Cardiac muscle cell (in vitro differentiated cells and primary cell): ENCODE data around the gene FBXO8. TPM values are rescaled to one million over a fixed set of nuclear protein-coding genes. Genes with fewer than 3 reads are reported as not detected.

Experiments
- DNase-seq, 2 donors: peaks; one replicate each; pipeline versions ENCODE4 v3.0.0 to v3.0.0-alpha.2; 2010 to 2017; ENCODE audit warnings: low read depth in 1 of 2, low spot score in 1 of 2
- H3K27ac ChIP-seq: fragments of 200-600 bp; sonication (generic); 2 replicates; pipeline ENCODE4 v1.5.1; 2016
- H3K27me3 ChIP-seq: fragments of 200-600 bp; sonication (generic); 2 replicates; pipeline ENCODE4 v1.6.0; 2016; ENCODE audit warnings: control low read depth
- H3K36me3 ChIP-seq: fragments of 200-600 bp; sonication (generic); 2 replicates; pipeline ENCODE4 v1.5.1; 2016; ENCODE audit warnings: control low read depth
- H3K4me1 ChIP-seq: fragments of 200-600 bp; sonication (generic); 2 replicates; pipeline ENCODE4 v1.8.1; 2017; ENCODE audit warnings: low read depth, mild to moderate bottlenecking, mixed run types
- H3K4me3 ChIP-seq: fragments of 200-600 bp; sonication (generic); 2 replicates; pipeline ENCODE4 v1.5.1; 2016; ENCODE audit warnings: mild to moderate bottlenecking
- H3K9me3 ChIP-seq: fragments of 200-600 bp; sonication (generic); 2 replicates; pipeline ENCODE4 v1.5.1; 2017; ENCODE audit warnings: low read depth, mild to moderate bottlenecking, control low read depth
- CTCF ChIP-seq: IDR thresholded peaks from 2 replicates; pipeline ENCODE4 v1.5.1; 2012; ENCODE audit warnings: low read depth, mild to moderate bottlenecking, low read length
- polyA plus RNA-seq: library from polyadenylated mRNA; unstranded; fragments of >200 nt; fragmentation: Nextera tagmentation; extraction: Ambion mirVana; gene quantifications from 2 replicates; pipeline ENCODE4 v1.2.1, GENCODE V29; 2016
- total RNA-seq: library from RNA; depleted of rRNA; stranded (reverse); fragments of >200 nt; gene quantifications from 2 replicates; pipeline ENCODE4 v1.2.3, GENCODE V29; 2016

Gene FBXO8
- total and polyA plus RNA-seq, 2 experiments from 2014 or later: 17.5 to 23.5 TPM

GRCh38 chr4:174292473-174292872 is 9.0 kb upstream of the FBXO8 start:
- Histone ChIP-seq H3K4me1 (no peaks in the 10 kb centered on the region), H3K36me3 (no peaks in the 10 kb centered on the region), H3K27me3 (no peaks in the 10 kb centered on the region), H3K4me3 (no peak overlapping the region), H3K9me3 (no peaks in the 10 kb centered on the region), H3K27ac (no peak overlapping the region)
- DNase-seq: no peak
- TF ChIP-seq CTCF: no peak

GRCh38 chr4:174286870-174287269 is 3.4 kb upstream of the FBXO8 start:
- TF ChIP-seq CTCF: no peak
- H3K36me3 ChIP-seq: no peaks in the 10 kb centered on the region
- DNase-seq: no peak
- H3K4me3 ChIP-seq: no peak overlapping the region
- H3K4me1 ChIP-seq: peaks cover 13% of the 10 kb centered on the region
- H3K27ac ChIP-seq: no peak overlapping the region
- no peaks in the 10 kb centered on the region for H3K9me3 ChIP-seq
- no peaks in the 10 kb centered on the region for H3K27me3 ChIP-seq

- peaks cover 13% of the 10 kb centered on the region for H3K4me1 ChIP-seq
- no peaks in the 10 kb centered on the region for H3K36me3 ChIP-seq
- peak in 1 of 2 donors; percentile 4 for DNase-seq
- H3K9me3 ChIP-seq: no peaks in the 10 kb centered on the region
- no peaks in the 10 kb centered on the region for H3K27me3 ChIP-seq
- TF ChIP-seq CTCF: no peak
- peak overlapping the region; percentile 99 for H3K27ac ChIP-seq
- peak overlapping the region; percentile 89 for H3K4me3 ChIP-seq
Measured at GRCh38 chr4:174284487-174284886, 1.0 kb upstream of the FBXO8 start.

GRCh38 chr4:174282836-174283506 is 496 bp downstream of the FBXO8 start:
- no peak for TF ChIP-seq CTCF
- H3K27me3 ChIP-seq: no peaks in the 10 kb centered on the region
- no peaks in the 10 kb centered on the region for H3K9me3 ChIP-seq
- H3K27ac ChIP-seq: peak overlapping the region; percentile 99
- peak; percentile 89 to 96 for DNase-seq
- H3K4me1 ChIP-seq: peaks cover 13% of the 10 kb centered on the region
- no peaks in the 10 kb centered on the region for H3K36me3 ChIP-seq
- H3K4me3 ChIP-seq: peak overlapping the region; percentile 89

- H3K4me1 ChIP-seq: peaks cover 13% of the 10 kb centered on the region
- no peak for DNase-seq
- H3K27me3 ChIP-seq: no peaks in the 10 kb centered on the region
- no peak overlapping the region for H3K27ac ChIP-seq
- no peak for TF ChIP-seq CTCF
- H3K4me3 ChIP-seq: no peak overlapping the region
- no peaks in the 10 kb centered on the region for H3K9me3 ChIP-seq
- no peaks in the 10 kb centered on the region for H3K36me3 ChIP-seq
Measured at GRCh38 chr4:174281901-174282300, 1.6 kb downstream of the FBXO8 start.
